ENCODE data around the gene TOMM40. TPM values are rescaled to one million over a fixed set of nuclear protein-coding genes. Genes with fewer than 3 reads are reported as not detected.
"Not testable (repeated sequence)": the region's sequence is repeated elsewhere in the genome, so short reads cannot be mapped to it uniquely, and the experiment has no call there.

The TOMM40 gene
- total and polyA plus RNA-seq, 2 of the 13 experiments (the other 11 are each of a cell fraction or from before 2014, with no cell fraction given) = 72.0 to 110 TPM

- BruUV-seq (replicated peaks) = TSS peak; percentile 92
- peak within 1 kb of the TSS; percentile 53 to 77 (median 60) for H3K4me3 ChIP-seq (replicated peaks in 1 of 3; ENCODE audit: insufficient read depth in 1 of 3, low read depth in 2 of 3, low read length in 3 of 3)
- intact Hi-C loops (cut with micrococcal nuclease; ENCODE audit: unreplicated experiment); H3K27me3 ChIP-seq (ENCODE audit: control insufficient read depth in 1 of 2, insufficient read depth in 2 of 2, low read length in 2 of 2); H4K20me1 ChIP-seq (ENCODE audit: insufficient read depth, low read length); H3K9me3 ChIP-seq (ENCODE audit: low read length); CTCF ChIA-PET (ENCODE audit: low intra/inter-chr PET ratio, low total read pairs); H2AFZ ChIP-seq (ENCODE audit: low read length); H3K36me3 ChIP-seq (replicated peaks in 1 of 2; ENCODE audit: control insufficient read depth in 1 of 2, insufficient read depth in 2 of 2, low read length in 2 of 2): not testable (repeated sequence)
- peaks cover 73% of the 10 kb centered on the region for H3K4me1 ChIP-seq (ENCODE audit: insufficient read depth, low read length)
- FAIRE-seq (peak; percentile 90), DNase-seq (ENCODE audit: low spot score) (peak; percentile 89), ATAC-seq (peak; percentile 80)
- under 1% methylated on average over 21 of the region's 28 CpGs for WGBS (ENCODE audit: low lambda C conversion rate)
- peak within 1 kb of the TSS; percentile 74 for H3K4me2 ChIP-seq (ENCODE audit: low read depth, low read length)
- peak within 1 kb of the TSS; percentile 88 for H3K27ac ChIP-seq (ENCODE audit: extremely low read length, insufficient read depth, low read length)
- H3K79me2 ChIP-seq (ENCODE audit: insufficient read depth, low read length) = peaks cover 19% of the 10 kb centered on the region
- H3K9ac ChIP-seq (ENCODE audit: insufficient read depth, low read depth, low read length) = peak within 1 kb of the TSS; percentile 84
- in situ Hi-C loops (cut with HindIII; ENCODE audit: extremely low pct_ligation_motif_present, low pct_unique_long_range_greater_than_20kb) = loop anchor here (5.0 kb wide), 1 partner anchor 33 kb away; the partner anchor contains the start of gene APOC2
- POLR2A ChIA-PET = interaction anchor here (0.6 to 14.7 kb wide), 17 partner anchors 10 to 68 kb away, joined by 3 to 317 read pairs (median 7); partner anchors contain the start of genes APOC2, APOE, CLPTM1 and NECTIN2
- TF ChIP-seq KDM5B (CRISPR knock-in tag; IDR thresholded peaks at IDR 0.05; ENCODE audit: borderline replicate concordance) = 0 out of 2 replicates have a peak, but pooled peaks have one; percentile 25
- TF ChIP-seq SNAPC4 (CRISPR knock-in tag; IDR thresholded peaks at IDR 0.05) = 0 out of 2 replicates have a peak, but pooled peaks have one; percentile 56
- peak; percentile 17 for TF ChIP-seq MED8 (CRISPR knock-in tag; IDR thresholded peaks at IDR 0.05; ENCODE audit: insufficient replicate concordance)
- peak; percentile 51 for TF ChIP-seq MYC (CRISPR knock-in tag; IDR thresholded peaks at IDR 0.05; ENCODE audit: borderline replicate concordance)
- 0 out of 2 replicates have a peak, but pooled peaks have one; percentile 54 for TF ChIP-seq ZNF333 (CRISPR knock-in tag; IDR thresholded peaks at IDR 0.05; ENCODE audit: borderline replicate concordance)
- TF ChIP-seq RFXANK (CRISPR knock-in tag; IDR thresholded peaks at IDR 0.05) = peak; percentile 100
- TF ChIP-seq ZNF281 (CRISPR knock-in tag; IDR thresholded peaks at IDR 0.05; ENCODE audit: borderline replicate concordance) = 0 out of 2 replicates have a peak, but pooled peaks have one; percentile 42
- 0 out of 2 replicates have a peak, but pooled peaks have one; percentile 28 for TF ChIP-seq ZNF264 (CRISPR knock-in tag; IDR thresholded peaks at IDR 0.05)
Observed at GRCh38 chr19:44914433-44915206, 23.6 kb downstream of the TOMM40 start, which contains the start of gene APOC1. APOC1 (plus strand) TSS chr19:44914608; CDS start chr19:44914892, 284 bp downstream.

Data from HepG2 (cell line).